Effector memory CD8-positive, alpha-beta T cell (primary cell): ENCODE results near the gene LSG1.

Source experiments
- ATAC-seq: fragments of 150-1000 bp; cut with Tn5 transposase; replicated peaks from 2 replicates; pipeline ENCODE4 v1.10.0; 2021; ENCODE audit warnings: mild to moderate bottlenecking, moderate library complexity
- DNase-seq, 3 experiments: peaks; one replicate each; pipeline ENCODE4 v3.0.0; 2021
- H3K27ac Mint-ChIP-seq, 2 donors: one replicate each; pipeline ENCODE4 v1.8.0; 2022; ENCODE audit warnings: mild to moderate bottlenecking in 2 of 2, mixed read lengths in 2 of 2, moderate library complexity in 2 of 2
- H3K27me3 Mint-ChIP-seq, 2 donors: one replicate each; pipeline ENCODE4 v1.8.0; 2022; ENCODE audit warnings: mixed read lengths in 2 of 2
- H3K36me3 Mint-ChIP-seq: one replicate; pipeline ENCODE4 v1.8.0; 2022; ENCODE audit warnings: mild to moderate bottlenecking, moderate library complexity, mixed read lengths; ENCODE audit not compliant: insufficient read depth
- H3K4me1 Mint-ChIP-seq, 2 donors: one replicate each; pipeline ENCODE4 v1.8.0; 2022; ENCODE audit warnings: low read depth in 2 of 2, mixed read lengths in 2 of 2
- H3K4me3 Mint-ChIP-seq, 2 donors: one replicate each; pipeline ENCODE4 v1.8.0; 2022; ENCODE audit warnings: mild to moderate bottlenecking in 2 of 2, mixed read lengths in 2 of 2, moderate library complexity in 2 of 2
- H3K9me3 Mint-ChIP-seq, 2 donors: one replicate each; pipeline ENCODE4 v1.8.0; 2022; ENCODE audit warnings: mixed read lengths in 2 of 2

Gene LSG1

GRCh38 chr3:194696702-194697101, 24.7 kb upstream of the LSG1 start:
- H3K9me3 Mint-ChIP-seq: peaks cover 0 to 2% of the 10 kb centered on the region in 2 donors
- H3K27me3 Mint-ChIP-seq: peaks cover 27 to 37% of the 10 kb centered on the region in 2 donors
- ATAC-seq: no peak
- no peak overlapping the region for H3K4me3 Mint-ChIP-seq
- no peak overlapping the region for H3K27ac Mint-ChIP-seq
- peaks cover 0 to 6% of the 10 kb centered on the region in 2 donors for H3K4me1 Mint-ChIP-seq
- no peak for DNase-seq
- peaks cover 3% of the 10 kb centered on the region for H3K36me3 Mint-ChIP-seq

GRCh38 chr3:194691481-194692283, 19.7 kb upstream of the LSG1 start:
- H3K4me3 Mint-ChIP-seq: no peak overlapping the region
- no peak for DNase-seq
- peaks cover 7 to 15% of the 10 kb centered on the region in 2 donors for H3K27me3 Mint-ChIP-seq
- no peak for ATAC-seq
- peaks cover 29% of the 10 kb centered on the region for H3K36me3 Mint-ChIP-seq
- peaks cover 21 to 31% of the 10 kb centered on the region in 2 donors for H3K4me1 Mint-ChIP-seq
- no peaks in the 10 kb centered on the region for H3K9me3 Mint-ChIP-seq
- peak overlapping the region in 1 of 2 donors; percentile 71 for H3K27ac Mint-ChIP-seq

- H3K36me3 Mint-ChIP-seq: peaks cover 38% of the 10 kb centered on the region
- H3K27me3 Mint-ChIP-seq: peaks cover 0 to 5% of the 10 kb centered on the region in 2 donors
- H3K27ac Mint-ChIP-seq: peak overlapping the region in 1 of 2 donors; percentile 71
- no peaks in the 10 kb centered on the region for H3K9me3 Mint-ChIP-seq
- DNase-seq (no peak), ATAC-seq (no peak)
- H3K4me3 Mint-ChIP-seq: peak overlapping the region in 1 of 2 donors; percentile 19
- H3K4me1 Mint-ChIP-seq: peaks cover 25 to 34% of the 10 kb centered on the region in 2 donors
These were observed 18.7 kb upstream of the LSG1 start for GRCh38 chr3:194690501-194691372.

GRCh38 chr3:194689493-194689944, 17.5 kb upstream of the LSG1 start:
- H3K9me3 Mint-ChIP-seq: no peaks in the 10 kb centered on the region
- H3K27ac Mint-ChIP-seq: peak overlapping the region; percentile 79 to 93
- H3K4me3 Mint-ChIP-seq: peak overlapping the region; percentile 92 to 97
- DNase-seq: peak in 2 of 3 experiments; percentile 21 to 26
- ATAC-seq: peak; percentile 26
- peaks cover 43% of the 10 kb centered on the region for H3K36me3 Mint-ChIP-seq
- peaks cover 0 to 5% of the 10 kb centered on the region in 2 donors for H3K27me3 Mint-ChIP-seq
- H3K4me1 Mint-ChIP-seq: peaks cover 33 to 38% of the 10 kb centered on the region in 2 donors

- Mint-ChIP-seq H3K27me3 (peaks cover 0 to 4% of the 10 kb centered on the region in 2 donors), H3K27ac (peak overlapping the region; percentile 79 to 93), H3K9me3 (no peaks in the 10 kb centered on the region), H3K4me1 (peaks cover 33 to 38% of the 10 kb centered on the region in 2 donors), H3K4me3 (peak overlapping the region; percentile 92 to 97), H3K36me3 (peaks cover 43% of the 10 kb centered on the region)
- DNase-seq (no peak), ATAC-seq (no peak)
These were observed 17.0 kb upstream of the LSG1 start for GRCh38 chr3:194688946-194689345.

- peak overlapping the region; percentile 79 to 93 for H3K27ac Mint-ChIP-seq
- ATAC-seq (peak; percentile 29), DNase-seq (peak; percentile 21 to 42 (median 25))
- peaks cover 0 to 5% of the 10 kb centered on the region in 2 donors for H3K27me3 Mint-ChIP-seq
- H3K9me3 Mint-ChIP-seq: no peaks in the 10 kb centered on the region
- H3K4me3 Mint-ChIP-seq: peak overlapping the region; percentile 92 to 97
- H3K4me1 Mint-ChIP-seq: peaks cover 37 to 40% of the 10 kb centered on the region in 2 donors
- peaks cover 42% of the 10 kb centered on the region for H3K36me3 Mint-ChIP-seq
These were observed 16.3 kb upstream of the LSG1 start for GRCh38 chr3:194688200-194688740.

GRCh38 chr3:194687638-194688199, 15.7 kb upstream of the LSG1 start:
- Mint-ChIP-seq H3K36me3 (peaks cover 40% of the 10 kb centered on the region), H3K27ac (peak overlapping the region; percentile 86 to 93), H3K9me3 (no peaks in the 10 kb centered on the region), H3K4me3 (peak overlapping the region; percentile 92 to 97), H3K4me1 (peaks cover 38 to 39% of the 10 kb centered on the region in 2 donors), H3K27me3 (peaks cover 0 to 5% of the 10 kb centered on the region in 2 donors)
- peak; percentile 63 for ATAC-seq
- peak; percentile 60 to 73 (median 67) for DNase-seq

GRCh38 chr3:194686816-194687637, 15.0 kb upstream of the LSG1 start:
- ATAC-seq (peak; percentile 6), DNase-seq (peak; percentile 16 to 33 (median 21))
- Mint-ChIP-seq H3K4me1 (peaks cover 38 to 44% of the 10 kb centered on the region in 2 donors), H3K27me3 (peaks cover 0 to 5% of the 10 kb centered on the region in 2 donors), H3K27ac (peak overlapping the region; percentile 86 to 93), H3K36me3 (peaks cover 40% of the 10 kb centered on the region), H3K9me3 (no peaks in the 10 kb centered on the region), H3K4me3 (peak overlapping the region; percentile 92 to 97)

GRCh38 chr3:194686414-194686815, 14.4 kb upstream of the LSG1 start:
- ATAC-seq (no peak), DNase-seq (peak in 1 of 3 experiments; percentile 6)
- Mint-ChIP-seq H3K27me3 (peaks cover 0 to 5% of the 10 kb centered on the region in 2 donors), H3K36me3 (peaks cover 40% of the 10 kb centered on the region), H3K9me3 (no peaks in the 10 kb centered on the region), H3K4me1 (peaks cover 38 to 44% of the 10 kb centered on the region in 2 donors), H3K27ac (peak overlapping the region; percentile 50 to 93), H3K4me3 (peak overlapping the region; percentile 92 to 97)

- peak within 1 kb of the TSS; percentile 83 to 93 for H3K27ac Mint-ChIP-seq
- ATAC-seq: peak; percentile 44
These were observed 13.9 kb upstream of the LSG1 start, which contains the start of gene FAM43A for GRCh38 chr3:194685718-194686413. FAM43A (plus strand) TSS chr3:194685883; CDS start chr3:194686827, 944 bp downstream.

GRCh38 chr3:194685065-194685717, 13.2 kb upstream of the LSG1 start:
- Mint-ChIP-seq H3K36me3 (peaks cover 40% of the 10 kb centered on the region), H3K4me1 (peaks cover 38 to 39% of the 10 kb centered on the region in 2 donors), H3K9me3 (no peaks in the 10 kb centered on the region), H3K4me3 (peak overlapping the region; percentile 92 to 97), H3K27me3 (peaks cover under 1 to 5% of the 10 kb centered on the region in 2 donors), H3K27ac (peak overlapping the region; percentile 83 to 93)
- DNase-seq (no peak), ATAC-seq (peak; percentile 25)

More at GRCh38 chr3:194685718-194686413, 13.9 kb upstream of the LSG1 start, which contains the start of gene FAM43A:
- Mint-ChIP-seq H3K27me3 (peaks cover 0 to 5% of the 10 kb centered on the region in 2 donors), H3K9me3 (no peaks in the 10 kb centered on the region), H3K4me3 (peak within 1 kb of the TSS; percentile 92 to 97), H3K4me1 (peaks cover 38 to 42% of the 10 kb centered on the region in 2 donors), H3K36me3 (peaks cover 40% of the 10 kb centered on the region)
- peak; percentile 67 to 73 (median 70) for DNase-seq
